Esophagus muscularis mucosa (tissue), 4 donors: ENCODE data around the gene EMILIN1. TPM values are rescaled to one million over a fixed set of nuclear protein-coding genes. Genes with fewer than 3 reads are reported as not detected.

Experiments
- DNase-seq: peaks from one replicate; pipeline ENCODE4 v3.0.0-alpha.2; 2017; ENCODE audit errors: extremely low spot score
- H3K27ac ChIP-seq, 4 donors: fragments of 200-600 bp; sonication (generic); replicated peaks in 1 of 4; 1 replicate in 3 of 4; 2 replicates in 1 of 4; pipeline ENCODE4 v1.5.1; 2016 to 2019; ENCODE audit warnings: mild to moderate bottlenecking in 1 of 4
- H3K27me3 ChIP-seq, 4 donors: fragments of 200-600 bp; sonication (generic); one replicate each; pipeline versions ENCODE4 v1.5.1 to v1.6.0; 2016 to 2019
- H3K36me3 ChIP-seq, 4 donors: fragments of 200-600 bp; sonication (generic); one replicate each; pipeline ENCODE4 v1.5.1; 2016 to 2019
- H3K4me1 ChIP-seq, 4 donors: fragments of 200-600 bp; sonication (generic); one replicate each; pipeline ENCODE4 v1.5.1; 2016 to 2019
- H3K4me3 ChIP-seq, 4 donors: fragments of 200-600 bp; sonication (generic); 1 replicate in 2 of 4; 2 replicates in 2 of 4; pipeline ENCODE4 v1.5.1; 2016 to 2019; ENCODE audit warnings: mild to moderate bottlenecking in 4 of 4, moderate library complexity in 1 of 4
- H3K9me3 ChIP-seq, 4 donors: fragments of 200-600 bp; sonication (generic); 1 replicate in 3 of 4; 2 replicates in 1 of 4; pipeline ENCODE4 v1.5.1; 2016 to 2019
- EP300 ChIP-seq: sonication (generic); formaldehyde crosslinking; IDR thresholded peaks from one replicate; pipeline ENCODE4 v1.6.1; 2017; ENCODE audit warnings: antibody characterized with exemption
- POLR2A ChIP-seq: fragments of 450-650 bp; IDR thresholded peaks from one replicate; pipeline ENCODE4 v1.6.1; 2017; ENCODE audit warnings: antibody characterized with exemption, moderate library complexity, mild to moderate bottlenecking, low read depth
- POLR2AphosphoS5 ChIP-seq, 2 donors: sonication (generic); formaldehyde crosslinking; IDR thresholded peaks; one replicate each; pipeline ENCODE4 v1.6.1; 2017; ENCODE audit warnings: antibody characterized with exemption in 2 of 2
- WGBS: methylation state at CpG from one replicate; pipeline ENCODE4 v1.1.5; 2018; 5-methylcytosine and 5-hydroxymethylcytosine counted together
- intact Hi-C: fragments of 100-400 bp; cut with DNase I; formaldehyde crosslinking; loops from one replicate; pipeline ENCODE4 v1.15.1; 2023
- total RNA-seq, 4 donors: library from RNA; depleted of rRNA; stranded (reverse); fragments of >200 nt; gene quantifications; one replicate each; pipeline versions ENCODE4 v1.1.0 to v1.2.1, GENCODE V29; 2016
- TF ChIP-seq, protein P1 (sequence below), 3 experiments: fragments of 200-600 bp in 2 of 3; fragments of 450-650 bp in 1 of 3; sonication (generic) in 2 of 3; IDR thresholded peaks; one replicate each; pipeline ENCODE4 v1.5.1; 2017 to 2019; ENCODE audit warnings: antibody characterized with exemption in 3 of 3, mild to moderate bottlenecking in 2 of 3, moderate library complexity in 1 of 3

EMILIN1 gene
- total RNA-seq, 4 donors from 2014 or later: 126 to 288 (median 168) TPM

DNA sequence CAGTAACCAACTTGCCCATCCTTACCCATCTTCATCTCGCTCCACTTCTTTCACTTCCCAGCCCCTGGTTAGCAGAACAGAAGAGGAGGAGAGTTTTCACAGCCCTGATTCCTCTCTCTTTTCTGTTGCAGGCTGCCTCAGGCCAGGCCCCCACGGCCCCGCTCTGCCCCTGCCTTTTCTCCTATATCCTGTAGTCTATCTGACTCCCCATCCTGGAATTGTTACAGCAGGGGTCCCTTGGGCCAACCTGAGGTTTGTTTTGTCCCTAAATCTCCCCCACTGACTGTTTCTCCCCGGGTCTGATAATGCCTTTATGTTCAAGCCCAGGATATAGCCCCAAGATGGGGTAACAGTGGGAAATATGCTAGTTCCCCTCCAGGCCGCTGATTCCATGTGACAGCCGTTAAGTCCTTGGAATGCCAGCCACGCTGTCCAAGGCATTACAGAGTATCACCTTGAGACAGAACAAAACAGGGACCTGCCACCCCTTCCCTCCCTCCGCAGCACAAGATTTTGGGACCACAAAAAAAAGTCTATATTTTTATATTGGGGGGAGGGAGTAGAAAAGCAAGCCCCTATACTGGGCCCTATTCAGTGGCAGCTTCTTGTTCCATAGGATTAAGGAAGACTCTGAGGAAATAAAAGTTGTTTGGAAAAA is 8.3 kb upstream of the EMILIN1 start:
- Histone ChIP-seq H3K4me1 (peaks cover 54 to 75% (median 68%) of the 10 kb centered on the region in 4 donors), H3K36me3 (peaks cover 5 to 54% (median 32%) of the 10 kb centered on the region in 4 donors), H3K27ac (peak overlapping the region; percentile 98 to 99 (median 98)), H3K4me3 (peak overlapping the region; percentile 75 to 98 (median 90)), H3K27me3 (no peaks in the 10 kb centered on the region), H3K9me3 (no peaks in the 10 kb centered on the region)
- DNase-seq: no peak
- intact Hi-C loops: loop anchor here (2.0 kb wide), 1 partner anchor 19 kb away; the partner anchor contains the start of gene AGBL5
- TF ChIP-seq POLR2A (no peak), POLR2AphosphoS5 (IDR thresholded peaks at IDR 0.05) (no peak), EP300 (no peak)
- TF ChIP-seq, protein P1, sequence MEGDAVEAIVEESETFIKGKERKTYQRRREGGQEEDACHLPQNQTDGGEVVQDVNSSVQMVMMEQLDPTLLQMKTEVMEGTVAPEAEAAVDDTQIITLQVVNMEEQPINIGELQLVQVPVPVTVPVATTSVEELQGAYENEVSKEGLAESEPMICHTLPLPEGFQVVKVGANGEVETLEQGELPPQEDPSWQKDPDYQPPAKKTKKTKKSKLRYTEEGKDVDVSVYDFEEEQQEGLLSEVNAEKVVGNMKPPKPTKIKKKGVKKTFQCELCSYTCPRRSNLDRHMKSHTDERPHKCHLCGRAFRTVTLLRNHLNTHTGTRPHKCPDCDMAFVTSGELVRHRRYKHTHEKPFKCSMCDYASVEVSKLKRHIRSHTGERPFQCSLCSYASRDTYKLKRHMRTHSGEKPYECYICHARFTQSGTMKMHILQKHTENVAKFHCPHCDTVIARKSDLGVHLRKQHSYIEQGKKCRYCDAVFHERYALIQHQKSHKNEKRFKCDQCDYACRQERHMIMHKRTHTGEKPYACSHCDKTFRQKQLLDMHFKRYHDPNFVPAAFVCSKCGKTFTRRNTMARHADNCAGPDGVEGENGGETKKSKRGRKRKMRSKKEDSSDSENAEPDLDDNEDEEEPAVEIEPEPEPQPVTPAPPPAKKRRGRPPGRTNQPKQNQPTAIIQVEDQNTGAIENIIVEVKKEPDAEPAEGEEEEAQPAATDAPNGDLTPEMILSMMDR (IDR thresholded peaks at IDR 0.05): no peak
- 81% methylated on average over 8 of the region's 8 CpGs for WGBS

DNA sequence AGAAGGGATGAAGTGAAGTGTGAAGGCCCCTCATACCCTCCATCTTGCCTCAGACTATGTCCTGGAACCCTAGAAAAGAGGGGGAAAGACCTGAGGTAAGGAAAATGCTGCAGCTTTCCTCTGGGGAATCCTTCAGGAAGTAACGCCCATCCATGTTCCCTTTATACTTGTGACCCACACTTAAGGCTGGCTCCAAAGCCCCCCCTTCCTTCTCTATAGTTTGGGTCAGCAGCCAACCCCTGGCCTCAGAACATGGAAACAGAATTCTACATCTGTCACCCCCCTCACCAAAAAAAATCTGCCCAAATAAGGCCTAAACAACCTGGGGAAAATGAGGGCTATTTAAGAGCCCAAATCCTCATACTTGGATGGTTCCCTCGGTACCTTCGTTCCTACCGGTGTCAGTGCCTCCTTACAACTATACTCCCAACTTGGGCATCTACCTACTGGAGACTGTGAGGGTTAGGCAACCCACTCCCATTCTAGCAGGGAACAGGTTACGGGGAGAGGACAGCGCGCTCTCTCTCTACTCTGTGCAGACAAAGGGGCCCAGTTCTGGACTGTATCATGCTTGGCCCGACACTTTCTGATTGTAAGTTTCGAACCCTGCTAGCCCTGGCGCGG is 7.7 kb upstream of the EMILIN1 start:
- no peaks in the 10 kb centered on the region for H3K9me3 ChIP-seq
- H3K36me3 ChIP-seq: peaks cover 5 to 47% (median 28%) of the 10 kb centered on the region in 4 donors
- H3K4me3 ChIP-seq: peak overlapping the region; percentile 75 to 98 (median 90)
- peak overlapping the region; percentile 98 to 99 (median 98) for H3K27ac ChIP-seq
- intact Hi-C loops: loop anchor here (2.0 kb wide), 1 partner anchor 20 kb away; the partner anchor contains the start of gene AGBL5
- DNase-seq: no peak
- 4% methylated on average over 7 of the region's 11 CpGs for WGBS
- H3K4me1 ChIP-seq: peaks cover 58 to 82% (median 74%) of the 10 kb centered on the region in 4 donors
- no peaks in the 10 kb centered on the region for H3K27me3 ChIP-seq
- no peak for TF ChIP-seq POLR2AphosphoS5 (IDR thresholded peaks at IDR 0.05)
- TF ChIP-seq, protein P1 (IDR thresholded peaks at IDR 0.05): no peak
- no peak for TF ChIP-seq EP300
- no peak for TF ChIP-seq POLR2A

DNA sequence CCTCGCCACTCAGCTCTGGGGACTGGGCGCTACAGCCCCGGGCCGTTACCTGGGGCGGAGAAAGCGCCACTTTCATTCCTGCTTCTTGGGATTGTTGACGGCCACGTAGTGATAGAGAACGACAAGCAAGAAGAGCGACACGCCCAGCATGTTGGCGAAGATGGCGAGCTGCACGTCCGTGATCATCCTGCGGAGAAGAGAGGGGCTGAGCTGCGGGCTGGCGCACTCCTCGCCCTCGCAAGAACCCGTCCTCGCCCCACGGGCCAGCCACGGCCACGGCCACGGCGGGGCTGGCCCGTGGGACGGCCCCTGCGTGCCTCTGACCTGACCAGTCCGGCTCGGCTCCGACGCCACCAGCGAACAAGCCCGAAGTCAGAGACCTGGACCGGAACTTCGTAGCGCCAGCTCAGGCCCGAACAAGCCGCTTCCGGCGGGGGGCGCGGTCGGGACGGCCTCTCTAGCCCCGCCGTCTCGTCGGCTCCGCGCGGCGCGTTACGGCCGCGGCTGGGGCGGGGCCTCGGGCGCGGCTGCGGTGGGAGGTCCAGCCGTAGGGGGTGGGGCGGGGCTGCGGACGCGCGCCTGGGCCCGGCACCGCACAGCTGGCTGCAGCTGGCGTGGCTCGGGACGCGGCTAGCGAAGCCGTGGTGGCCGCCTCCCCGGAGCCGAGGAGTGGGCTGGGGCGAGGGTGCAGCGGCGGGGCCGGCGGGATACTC is 7.0 kb upstream of the EMILIN1 start, which contains the start of gene OST4:
Gene OST4 (minus strand): TSS at position 378 of the 713 bp plus-strand sequence.
- H3K27ac ChIP-seq: peak within 1 kb of the TSS; percentile 98 to 99 (median 98)
- intact Hi-C loops: loop anchor here (2.0 kb wide), 1 partner anchor 21 kb away; the partner anchor contains the start of gene AGBL5

More for the DNA sequence above, 7.0 kb upstream of the EMILIN1 start, which contains the start of gene OST4:
- peak within 1 kb of the TSS; percentile 75 to 98 (median 90) for H3K4me3 ChIP-seq
- DNase-seq: peak; percentile 97
- TF ChIP-seq POLR2A (peak; percentile 40), POLR2AphosphoS5 (IDR thresholded peaks at IDR 0.05) (peak; percentile 93), EP300 (no peak)
- TF ChIP-seq, protein P1 (IDR thresholded peaks at IDR 0.05): no peak
- H3K27me3 ChIP-seq: no peaks in the 10 kb centered on the region
- H3K9me3 ChIP-seq: no peaks in the 10 kb centered on the region
- peaks cover 5 to 42% (median 27%) of the 10 kb centered on the region in 4 donors for H3K36me3 ChIP-seq
- no CpG with 5 or more reads among the region's 86 CpGs for WGBS
- peaks cover 62 to 87% (median 80%) of the 10 kb centered on the region in 4 donors for H3K4me1 ChIP-seq
